Cardiac atrium fibroblast (primary cell): ENCODE data around the gene C9orf43. TPM values are rescaled to one million over a fixed set of nuclear protein-coding genes. Genes with fewer than 3 reads are reported as not detected.

Experiments used
- total RNA-seq: library from RNA; depleted of rRNA; stranded (reverse); fragments of >200 nt; gene quantifications from 2 replicates; pipeline ENCODE4 v1.2.3, GENCODE V29; 2015

Gene C9orf43
- 0.16 TPM in 1 of 2 replicates, not detected in the other for total RNA-seq

DNA sequence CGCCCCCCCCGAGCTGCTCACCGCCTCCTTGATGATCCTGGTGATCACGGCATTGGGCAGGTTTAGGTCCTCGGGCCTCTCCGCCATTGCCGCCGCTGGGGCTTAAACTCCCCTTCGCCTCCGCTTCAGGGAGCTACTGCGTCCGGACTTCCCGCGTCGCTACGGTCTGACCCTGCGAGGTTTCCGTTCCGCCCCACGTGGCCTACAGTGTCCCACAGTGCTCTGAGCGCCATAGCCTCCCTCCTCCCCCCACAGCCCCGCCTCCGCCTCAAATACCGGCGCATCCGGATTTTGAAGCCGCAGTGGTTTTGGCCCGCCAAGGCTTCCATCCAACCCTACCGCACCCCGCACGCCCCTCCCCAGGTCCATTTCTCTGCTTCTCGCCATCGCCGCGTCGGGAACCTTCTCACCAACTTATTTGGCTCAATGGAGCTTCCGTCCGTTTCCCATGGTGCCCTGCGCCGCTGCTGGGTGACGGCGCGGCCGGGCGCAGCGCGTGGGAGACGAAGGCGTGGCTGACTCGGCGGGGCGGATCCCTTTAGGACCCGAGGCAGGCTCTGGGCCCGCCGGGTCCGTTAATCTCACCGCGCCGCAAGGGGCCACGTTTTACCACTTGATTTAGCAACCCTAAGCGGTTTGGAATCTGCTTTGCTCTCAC is at the start of gene C9orf43, which contains the start of gene POLE3:
Gene C9orf43 (plus strand): TSS at position 541 of the 658 bp plus-strand sequence. CDS start 2,747 bp downstream, outside the sequence.
Gene POLE3 (minus strand): TSS at position 469 of the 658 bp plus-strand sequence. CDS start 382 bp downstream, at position 87.

DNA sequence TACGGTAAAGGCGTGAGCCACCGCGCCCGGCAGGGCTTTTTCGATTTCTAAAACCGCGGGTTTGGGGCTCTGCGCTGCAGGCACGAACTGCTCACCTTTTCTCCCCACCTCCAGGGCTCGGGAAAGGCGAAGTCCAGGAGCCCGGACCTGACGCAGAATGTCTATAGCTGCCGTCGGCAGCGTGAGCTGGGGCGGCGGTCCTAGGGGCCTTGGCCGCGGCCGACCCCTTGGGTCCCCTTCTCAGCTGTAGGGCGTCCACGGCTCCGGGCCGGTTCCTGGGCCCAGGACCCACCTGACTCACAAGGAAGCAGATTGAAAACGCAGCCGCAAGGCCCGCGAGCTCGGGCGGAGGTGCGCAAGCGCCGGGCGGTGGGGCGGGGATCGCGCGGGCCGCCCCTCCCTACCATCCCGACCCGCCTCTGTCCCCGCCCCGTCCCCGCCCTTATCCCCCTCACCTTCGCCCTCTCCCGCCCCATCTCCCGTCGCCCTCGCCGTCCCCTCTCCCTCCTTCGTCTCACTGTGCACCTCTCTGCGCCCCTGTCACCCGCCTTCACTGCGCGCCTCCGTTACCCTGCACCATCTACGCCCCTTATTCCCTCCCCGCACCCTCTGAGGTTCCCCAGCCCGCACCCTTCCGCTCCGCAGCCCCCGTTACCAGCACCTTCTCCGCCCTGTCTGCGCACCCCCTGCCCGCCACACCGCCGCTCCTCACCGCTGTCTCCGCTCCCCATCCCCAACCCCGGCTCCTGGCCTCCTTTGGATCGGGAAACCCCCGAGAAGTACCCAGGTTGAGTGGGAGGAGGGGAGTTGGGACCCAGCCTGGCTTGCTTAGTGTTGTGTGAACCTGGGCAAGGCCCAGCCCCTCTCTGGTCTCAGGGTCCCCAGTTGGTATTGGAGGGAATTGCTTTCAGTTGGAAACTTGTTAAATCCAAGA is 33.6 kb upstream of the C9orf43 start, which contains the start of gene HDHD3:
Gene HDHD3 (minus strand): TSS at position 353 of the 934 bp plus-strand sequence. CDS start 2,632 bp downstream, outside the sequence.

DNA sequence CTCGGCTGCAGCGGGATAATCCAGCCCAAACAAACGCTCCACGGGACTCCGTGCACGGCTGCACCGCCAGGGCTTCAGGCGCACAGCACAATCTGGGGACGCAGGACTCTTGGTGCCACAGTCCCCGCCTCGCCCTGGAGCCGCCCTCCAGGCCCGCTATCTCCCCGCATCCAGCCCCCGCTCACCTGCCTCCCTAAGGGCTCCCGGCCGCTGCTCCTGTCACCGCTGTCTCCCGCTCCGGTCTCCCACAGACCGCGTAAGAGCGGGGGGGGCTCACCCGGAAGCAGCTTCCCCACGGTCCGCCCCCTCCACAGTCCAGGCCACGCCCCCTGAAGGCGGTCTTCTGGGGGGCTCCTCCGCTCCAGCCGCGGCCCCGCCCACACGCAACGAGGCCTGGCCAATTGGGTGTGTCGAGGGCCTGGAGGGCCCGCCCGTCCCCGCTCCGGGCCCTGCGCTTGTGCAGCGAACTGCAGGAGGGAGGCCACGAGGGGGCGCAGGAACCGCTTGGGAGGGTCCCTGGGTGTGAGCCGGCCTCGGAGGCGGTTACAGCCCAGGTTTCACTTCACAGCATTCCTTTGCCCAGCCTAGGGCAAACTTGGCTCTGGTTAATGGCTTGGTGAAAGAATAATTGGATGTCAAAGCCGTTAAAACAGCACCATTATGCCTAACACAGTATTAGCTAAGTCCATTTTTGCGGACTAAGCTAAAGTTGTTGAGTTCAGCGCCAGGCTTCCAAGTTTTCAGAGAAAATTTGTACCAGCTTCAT is 9.3 kb upstream of the C9orf43 start, which contains the start of gene ALAD:
Gene ALAD (minus strand): TSS at position 258 of the 766 bp plus-strand sequence. CDS start 7,725 bp downstream, outside the sequence.

DNA sequence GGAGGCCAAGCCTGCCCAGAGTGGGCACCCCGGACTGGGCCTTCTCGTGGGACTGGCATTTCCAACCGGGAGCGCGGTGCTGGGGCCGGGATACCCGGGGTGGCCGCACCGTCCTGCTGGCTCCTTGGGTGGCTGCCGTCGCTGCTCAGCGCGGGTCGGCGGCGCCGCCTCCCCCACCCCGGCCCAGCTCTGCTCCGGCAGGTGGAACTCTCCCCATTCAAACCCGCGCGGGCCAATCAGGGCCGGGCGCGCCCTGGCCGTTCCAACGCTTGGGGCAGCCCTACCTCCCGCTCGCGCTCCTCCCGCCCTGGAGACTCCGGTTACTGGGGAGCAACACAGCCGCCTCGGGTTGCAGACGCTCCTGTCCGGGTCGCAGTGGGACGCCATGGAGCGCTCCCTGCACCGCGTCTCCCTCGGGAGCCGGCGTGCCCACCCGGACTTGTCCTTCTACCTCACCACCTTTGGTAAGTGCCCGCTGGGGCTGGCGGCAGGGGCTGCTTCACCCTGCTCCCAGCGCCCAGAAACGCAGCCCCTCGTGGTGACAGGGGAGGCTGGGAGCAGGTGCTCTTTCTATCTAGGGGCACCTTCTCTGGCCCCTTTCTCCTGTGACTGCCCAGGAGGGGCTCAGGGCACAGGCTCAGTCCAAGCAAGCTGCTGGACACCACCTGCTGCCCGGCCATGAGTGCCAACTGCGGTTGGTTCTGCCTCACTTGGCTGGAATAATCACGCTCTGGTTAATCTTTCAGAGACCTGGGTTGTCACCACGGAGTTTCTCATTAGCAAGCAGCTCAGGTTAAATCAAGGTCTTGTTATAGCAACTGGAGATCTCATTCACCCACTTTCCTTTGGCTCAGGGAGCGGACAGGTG is 53.1 kb downstream of the C9orf43 start, which contains the start of gene RGS3:
Gene RGS3 (plus strand): TSS at position 310 of the 868 bp plus-strand sequence. CDS start 76 bp downstream, at position 386.

Other genes starting within 250 kb of the C9orf43 start
- gene FKBP15, start 189.5 kb upstream of the C9orf43 start, total RNA-seq = 14.1 and 14.6 TPM in 2 replicates
- 22.4 and 33.5 TPM in 2 replicates for gene SLC31A1, start 189.2 kb upstream of the C9orf43 start, total RNA-seq
- 33.2 and 33.4 TPM in 2 replicates for gene CDC26, start 135.2 kb upstream of the C9orf43 start, total RNA-seq
- 22.4 and 27.8 TPM in 2 replicates for gene PRPF4, start 135.1 kb upstream of the C9orf43 start, total RNA-seq
- not detected in 2 replicates for gene RNF183, start 107.4 kb upstream of the C9orf43 start, total RNA-seq
- gene WDR31, start 70.5 kb upstream of the C9orf43 start, total RNA-seq = 0.49 and 0.90 TPM in 2 replicates
- gene BSPRY, start 61.2 kb upstream of the C9orf43 start, total RNA-seq = not detected in 2 replicates
- gene HDHD3, start 33.8 kb upstream of the C9orf43 start, total RNA-seq = 7.0 and 8.4 TPM in 2 replicates
- gene ALAD, start 9.5 kb upstream of the C9orf43 start, total RNA-seq = 19.5 and 26.6 TPM in 2 replicates
- 32.1 and 35.3 TPM in 2 replicates for gene POLE3, start 72 bp upstream of the C9orf43 start, total RNA-seq
- gene RGS3, start 53.0 kb downstream of the C9orf43 start, total RNA-seq = 36.5 and 62.0 TPM in 2 replicates